ENCODE results near the gene ZNF385B.
A peak's percentile ranks its signal among the peaks of the same experiment; 100 is the strongest.

Gene ZNF385B

DNA sequence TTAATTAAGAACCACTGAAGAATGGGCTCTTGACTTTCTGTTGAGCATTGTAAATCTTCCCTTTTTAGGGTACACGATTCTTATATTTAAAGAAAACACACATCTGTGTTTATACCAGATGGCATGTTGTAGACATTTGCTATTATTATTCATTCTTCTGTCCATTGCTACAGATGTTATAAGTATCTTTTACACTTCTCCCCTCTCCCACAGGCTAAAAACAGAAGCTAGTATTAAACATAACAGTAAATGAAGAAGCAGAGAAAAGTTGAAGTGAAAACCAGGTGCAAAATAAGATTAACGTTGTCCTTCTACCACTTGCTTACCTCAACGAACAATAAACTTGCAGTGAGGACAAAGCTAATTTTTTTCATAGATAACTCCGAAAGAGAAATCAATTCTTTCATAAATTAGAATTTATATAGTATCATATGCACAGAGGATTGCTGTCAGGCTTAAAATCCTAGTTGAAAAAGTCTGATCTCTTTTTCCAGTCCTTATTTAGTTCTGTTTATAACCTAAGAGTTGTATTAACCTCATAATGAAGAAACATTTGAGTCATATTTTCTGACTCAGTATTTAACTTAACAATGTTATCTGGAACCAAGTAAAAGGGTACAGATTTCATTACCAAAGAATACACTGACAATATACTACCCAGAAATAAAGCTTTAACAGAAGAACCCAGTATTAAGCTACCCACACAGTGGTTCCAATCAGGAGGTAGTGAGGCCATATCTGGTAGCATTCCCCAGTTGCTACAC is 16.4 kb upstream of the ZNF385B start:
- TF ChIP-seq, protein P1, sequence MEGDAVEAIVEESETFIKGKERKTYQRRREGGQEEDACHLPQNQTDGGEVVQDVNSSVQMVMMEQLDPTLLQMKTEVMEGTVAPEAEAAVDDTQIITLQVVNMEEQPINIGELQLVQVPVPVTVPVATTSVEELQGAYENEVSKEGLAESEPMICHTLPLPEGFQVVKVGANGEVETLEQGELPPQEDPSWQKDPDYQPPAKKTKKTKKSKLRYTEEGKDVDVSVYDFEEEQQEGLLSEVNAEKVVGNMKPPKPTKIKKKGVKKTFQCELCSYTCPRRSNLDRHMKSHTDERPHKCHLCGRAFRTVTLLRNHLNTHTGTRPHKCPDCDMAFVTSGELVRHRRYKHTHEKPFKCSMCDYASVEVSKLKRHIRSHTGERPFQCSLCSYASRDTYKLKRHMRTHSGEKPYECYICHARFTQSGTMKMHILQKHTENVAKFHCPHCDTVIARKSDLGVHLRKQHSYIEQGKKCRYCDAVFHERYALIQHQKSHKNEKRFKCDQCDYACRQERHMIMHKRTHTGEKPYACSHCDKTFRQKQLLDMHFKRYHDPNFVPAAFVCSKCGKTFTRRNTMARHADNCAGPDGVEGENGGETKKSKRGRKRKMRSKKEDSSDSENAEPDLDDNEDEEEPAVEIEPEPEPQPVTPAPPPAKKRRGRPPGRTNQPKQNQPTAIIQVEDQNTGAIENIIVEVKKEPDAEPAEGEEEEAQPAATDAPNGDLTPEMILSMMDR (IDR thresholded peaks at IDR 0.05; ENCODE audit: low read depth, low read length, missing control alignments), result no peak
- H3K4me3 ChIP-seq (ENCODE audit: low read depth, low read length), result no peak overlapping the region
- in situ Hi-C loops (cut with HindIII; ENCODE audit: low sequenced_read_pairs), result no loop called here
- DNase-seq (ENCODE audit: low read depth), result no peak

DNA sequence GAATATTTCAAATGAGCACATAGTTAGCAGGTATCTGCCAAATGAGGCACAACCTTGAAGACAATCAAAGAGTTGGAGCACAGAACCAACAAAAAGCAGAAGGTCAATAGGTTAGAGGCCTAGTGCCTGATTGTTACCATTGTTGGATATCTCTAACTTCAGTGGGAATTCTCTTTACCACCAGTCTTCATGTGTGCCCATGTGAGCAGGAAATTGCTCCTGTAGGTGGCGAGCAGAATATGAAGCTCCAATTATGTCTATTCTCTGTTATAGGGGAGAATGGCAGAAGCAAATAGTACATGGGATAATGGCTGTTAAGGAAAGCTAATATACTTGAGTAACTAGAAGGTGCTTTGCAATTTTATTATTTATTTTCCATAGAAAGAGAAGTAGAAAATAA is 14.9 kb upstream of the ZNF385B start:
- TF ChIP-seq, protein P1 (IDR thresholded peaks at IDR 0.05; ENCODE audit: low read depth, low read length, missing control alignments), result peak; percentile 15
- in situ Hi-C loops (cut with HindIII; ENCODE audit: low sequenced_read_pairs), result no loop called here
- no peak for DNase-seq (ENCODE audit: low read depth)
- H3K4me3 ChIP-seq (ENCODE audit: low read depth, low read length), result no peak overlapping the region

DNA sequence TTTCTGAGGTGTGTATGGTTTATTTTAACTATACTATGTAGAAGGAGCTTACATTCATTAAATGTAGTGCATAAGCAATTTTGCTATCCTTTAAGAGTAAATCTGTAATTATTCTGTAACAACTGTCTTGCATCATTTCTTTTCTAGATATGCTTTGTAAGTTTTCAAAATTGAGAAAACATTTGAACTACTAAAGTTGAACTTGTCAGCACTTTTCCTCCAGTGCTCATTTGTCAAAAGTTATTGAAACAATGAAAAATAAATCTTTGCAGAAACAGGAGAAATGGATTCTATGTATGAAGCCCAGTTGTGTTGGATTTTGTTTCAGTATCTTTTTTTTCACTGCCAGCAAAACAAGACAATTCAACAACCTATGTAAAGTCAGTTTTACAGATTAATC is 14.5 kb upstream of the ZNF385B start:
- in situ Hi-C loops (cut with HindIII; ENCODE audit: low sequenced_read_pairs), result no loop called here
- TF ChIP-seq, protein P1 (IDR thresholded peaks at IDR 0.05; ENCODE audit: low read depth, low read length, missing control alignments), result no peak
- DNase-seq (ENCODE audit: low read depth), result no peak
- H3K4me3 ChIP-seq (ENCODE audit: low read depth, low read length), result no peak overlapping the region

DNA sequence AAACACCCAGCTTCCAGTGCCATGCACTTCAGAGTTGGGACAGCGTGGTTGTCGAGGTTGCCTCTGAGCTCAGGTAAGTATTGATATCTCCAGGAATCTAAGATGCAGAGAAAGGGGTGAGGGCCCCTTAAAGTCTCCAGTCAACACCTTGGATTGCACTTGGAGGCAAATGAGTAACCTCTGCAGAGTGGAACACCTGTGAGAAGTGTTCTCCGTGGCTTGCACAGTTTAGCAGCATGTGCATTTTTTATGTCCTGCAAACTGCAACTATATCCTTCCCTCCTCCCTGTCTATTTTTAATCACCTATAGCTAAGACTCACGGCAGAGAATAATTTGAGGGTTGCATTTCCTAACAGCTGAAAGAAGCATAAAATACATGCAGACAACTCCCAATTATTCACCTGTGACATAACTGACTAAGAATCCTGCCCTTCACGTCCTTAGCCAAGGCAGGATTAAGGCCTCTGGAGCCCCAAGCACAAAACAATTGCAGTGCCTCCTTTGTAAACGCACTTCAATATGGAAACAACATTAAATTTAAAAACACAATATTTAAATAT is 1.6 kb upstream of the ZNF385B start:
- TF ChIP-seq, protein P1 (IDR thresholded peaks at IDR 0.05; ENCODE audit: low read depth, low read length, missing control alignments), result no peak
- in situ Hi-C loops (cut with HindIII; ENCODE audit: low sequenced_read_pairs), result no loop called here
- DNase-seq (ENCODE audit: low read depth), result no peak
- H3K4me3 ChIP-seq (ENCODE audit: low read depth, low read length), result no peak overlapping the region

DNA sequence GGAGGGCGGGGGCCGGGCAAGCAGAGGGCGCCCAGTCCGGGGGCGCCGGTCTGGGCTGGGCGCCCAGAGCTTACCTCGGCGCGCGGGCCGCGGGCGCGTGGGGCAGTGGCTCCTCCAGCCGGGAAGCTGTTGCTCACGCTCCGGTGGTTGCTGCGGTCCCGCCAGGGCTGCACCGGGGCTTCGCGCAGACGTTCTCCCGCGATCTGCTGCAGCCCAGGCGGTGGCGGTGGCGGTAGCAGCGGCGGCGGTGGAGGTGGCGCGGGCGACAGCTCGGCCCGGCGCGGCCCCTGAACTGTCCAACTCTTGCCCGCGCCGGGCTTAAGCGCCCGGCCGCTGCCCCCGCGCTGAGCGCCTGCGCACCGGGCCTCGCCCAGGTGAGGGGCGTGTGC is 391 bp downstream of the ZNF385B start:
- TF ChIP-seq, protein P1 (IDR thresholded peaks at IDR 0.05; ENCODE audit: low read depth, low read length, missing control alignments), result no peak
- no peak for DNase-seq (ENCODE audit: low read depth)
- H3K4me3 ChIP-seq (ENCODE audit: low read depth, low read length), result peak overlapping the region; percentile 65
- in situ Hi-C loops (cut with HindIII; ENCODE audit: low sequenced_read_pairs), result no loop called here

DNA sequence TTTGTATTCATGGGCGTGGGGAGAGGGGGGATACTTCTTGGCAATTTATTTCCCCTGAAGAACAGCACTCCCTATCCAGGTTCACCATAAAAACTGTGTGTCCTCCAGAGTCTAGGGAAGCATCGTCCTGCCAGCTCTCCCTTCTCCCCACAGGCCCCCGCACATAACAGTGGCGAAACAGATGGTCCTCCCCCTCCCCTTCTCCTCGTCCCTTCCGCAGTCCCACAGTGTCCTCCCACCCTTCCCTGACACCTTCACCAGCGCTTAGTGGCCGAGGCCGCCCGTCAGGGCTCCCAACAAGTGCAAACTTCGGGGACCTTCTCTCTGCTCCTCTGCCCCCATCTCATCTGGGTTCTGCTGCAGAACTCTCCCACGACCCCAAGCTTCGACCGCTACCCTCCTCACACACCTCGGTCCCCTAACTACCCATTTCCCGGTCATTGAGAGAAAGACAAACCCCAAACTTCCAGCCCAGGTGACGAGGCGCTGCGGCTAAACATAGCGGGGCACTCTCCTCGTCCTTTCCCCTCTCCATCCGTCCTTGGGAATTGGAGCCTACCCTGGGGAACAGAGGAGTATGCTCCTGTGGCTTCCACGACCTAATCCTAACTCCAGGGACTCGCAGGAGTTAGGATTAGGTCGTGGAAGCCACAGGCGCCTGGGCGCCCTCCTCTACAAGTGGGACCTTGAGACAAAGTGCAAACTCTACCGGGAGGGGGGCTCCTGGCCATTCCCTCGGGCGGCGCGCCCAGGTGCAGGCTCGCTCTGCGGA is 971 bp downstream of the ZNF385B start:
- TF ChIP-seq, protein P1 (IDR thresholded peaks at IDR 0.05; ENCODE audit: low read depth, low read length, missing control alignments), result no peak
- in situ Hi-C loops (cut with HindIII; ENCODE audit: low sequenced_read_pairs), result no loop called here

More for the DNA sequence above, 971 bp downstream of the ZNF385B start:
- H3K4me3 ChIP-seq (ENCODE audit: low read depth, low read length), result peak overlapping the region; percentile 65
- DNase-seq (ENCODE audit: low read depth), result no peak

All from astrocyte of the cerebellum (primary cell).